HEK293T (cell line): Measurements from ENCODE around the gene RNF213.

Experiments
- CTCF ChIA-PET: fragments of 350-600 bp; formaldehyde crosslinking; extraction: SDS; loops from one replicate; lab custom pipeline; 2021; ENCODE audit warnings: antibody characterized with exemption, inconsistent platforms; lab: Yijun Ruan, JAX
- POLR2A ChIA-PET: fragments of 350-600 bp; formaldehyde crosslinking; extraction: SDS; loops from one replicate; lab custom pipeline; 2020; ENCODE audit warnings: antibody characterized with exemption, inconsistent platforms; lab: Yijun Ruan, JAX
- DNase-seq: peaks from one replicate; pipeline ENCODE4 v3.0.0; 2012; ENCODE audit warnings: mixed read lengths; ENCODE audit errors: extremely low spot score
- ARNT ChIP-seq: fragments of 450-650 bp; IDR thresholded peaks from 2 replicates; pipeline ENCODE4 v1.6.1; 2017; ENCODE audit warnings: mild to moderate bottlenecking
- BHLHE40 ChIP-seq: fragments of 450-650 bp; IDR thresholded peaks from 2 replicates; pipeline ENCODE4 v1.6.1; 2016; ENCODE audit warnings: mild to moderate bottlenecking, moderate library complexity, borderline replicate concordance
- CTBP1 ChIP-seq: fragments of 450-650 bp; IDR thresholded peaks from 2 replicates; pipeline ENCODE4 v1.6.1; 2016; ENCODE audit warnings: borderline replicate concordance
- FOXA1 ChIP-seq: fragments of 450-650 bp; IDR thresholded peaks from 2 replicates; pipeline ENCODE4 v1.6.1; 2016; ENCODE audit warnings: mild to moderate bottlenecking
- FOXK2 ChIP-seq: fragments of 450-650 bp; IDR thresholded peaks from 2 replicates; pipeline ENCODE4 v1.6.1; 2016; ENCODE audit warnings: mild to moderate bottlenecking
- FOXM1 ChIP-seq: fragments of 450-650 bp; IDR thresholded peaks from 2 replicates; pipeline ENCODE4 v1.6.1; 2017; ENCODE audit warnings: mild to moderate bottlenecking, borderline replicate concordance
- HDGF ChIP-seq: fragments of 450-650 bp; IDR thresholded peaks from 2 replicates; pipeline ENCODE4 v1.6.1; 2017; ENCODE audit warnings: antibody characterized with exemption, borderline replicate concordance
- L3MBTL2 ChIP-seq: fragments of 450-650 bp; conservative IDR thresholded peaks from 2 replicates; pipeline ENCODE4 v1.6.1; 2016; ENCODE audit warnings: mild to moderate bottlenecking
- LEF1 ChIP-seq: fragments of 450-650 bp; IDR thresholded peaks from 2 replicates; pipeline ENCODE4 v1.6.1; 2017; ENCODE audit warnings: mild to moderate bottlenecking, borderline replicate concordance
- NFRKB ChIP-seq: fragments of 450-650 bp; IDR thresholded peaks from 2 replicates; pipeline ENCODE4 v1.6.1; 2016; ENCODE audit warnings: mild to moderate bottlenecking, moderate library complexity
- SP1 ChIP-seq: fragments of 450-650 bp; IDR thresholded peaks from 2 replicates; pipeline ENCODE4 v1.6.1; 2017
- SUZ12 ChIP-seq: fragments of 450-650 bp; IDR thresholded peaks from 2 replicates; pipeline ENCODE4 v1.6.1; 2016; ENCODE audit warnings: mild to moderate bottlenecking
- TARDBP ChIP-seq: fragments of 450-650 bp; IDR thresholded peaks from 2 replicates; pipeline ENCODE4 v1.6.1; 2016
- ZNF384 ChIP-seq: fragments of 450-650 bp; IDR thresholded peaks from 2 replicates; pipeline ENCODE4 v1.6.1; 2016
- TF ChIP-seq, protein P1 (sequence below): fragments of 450-650 bp; IDR thresholded peaks from 2 replicates; pipeline ENCODE4 v1.6.1; 2016

RNF213 gene

GRCh38 chr17:80220054-80220735 lies 40.5 kb upstream of the RNF213 start, which contains the start of the genes SGSH and SLC26A11:
Gene SGSH (minus strand): TSS chr17:80220333. CDS start chr17:80220313, 20 bp downstream.
Gene SLC26A11 (plus strand): TSS chr17:80220427. CDS start chr17:80221561, 1,134 bp downstream.
- ChIA-PET CTCF (no interaction called here), POLR2A (interaction anchor here (0.8 to 1.4 kb wide), 7 partner anchors 9 to 119 kb away, joined by 3 to 6 read pairs (median 4); partner anchors contain the start of gene GAA)
- TF ChIP-seq ARNT, result no peak
- TF ChIP-seq BHLHE40, result no peak
- peak; percentile 98 for DNase-seq

DNA sequence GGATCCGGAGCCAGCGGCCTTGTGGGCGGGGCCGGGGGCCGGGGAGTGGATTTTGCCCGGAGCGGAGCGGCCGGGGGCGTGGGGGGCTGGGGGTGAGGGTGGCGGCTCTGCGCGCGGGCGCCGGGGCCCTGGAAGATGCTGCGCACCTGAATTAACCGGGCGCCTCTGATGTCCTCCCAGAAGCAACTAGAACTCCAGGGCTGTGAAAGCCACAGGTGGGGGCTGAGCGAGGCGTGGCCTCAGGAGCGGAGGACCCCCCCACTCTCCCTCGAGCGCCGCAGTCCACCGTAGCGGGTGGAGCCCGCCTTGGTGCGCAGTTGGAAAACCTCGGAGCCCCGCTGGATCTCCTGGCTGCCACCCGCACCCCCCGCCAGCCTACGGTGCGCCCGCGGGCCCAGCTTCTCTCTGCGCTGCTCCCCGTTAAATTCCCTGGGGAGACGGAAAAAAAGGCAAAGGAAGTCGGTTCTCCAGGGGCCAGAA lies 39.9 kb upstream of the RNF213 start:
- POLR2A ChIA-PET, result interaction anchor here (0.8 to 1.4 kb wide), 7 partner anchors 9 to 119 kb away, joined by 3 to 6 read pairs (median 4); partner anchors contain the start of gene GAA
- CTCF ChIA-PET, result no interaction called here
- DNase-seq, result peak; percentile 57
- TF ChIP-seq FOXM1, result no peak
- no peak for TF ChIP-seq FOXK2

DNA sequence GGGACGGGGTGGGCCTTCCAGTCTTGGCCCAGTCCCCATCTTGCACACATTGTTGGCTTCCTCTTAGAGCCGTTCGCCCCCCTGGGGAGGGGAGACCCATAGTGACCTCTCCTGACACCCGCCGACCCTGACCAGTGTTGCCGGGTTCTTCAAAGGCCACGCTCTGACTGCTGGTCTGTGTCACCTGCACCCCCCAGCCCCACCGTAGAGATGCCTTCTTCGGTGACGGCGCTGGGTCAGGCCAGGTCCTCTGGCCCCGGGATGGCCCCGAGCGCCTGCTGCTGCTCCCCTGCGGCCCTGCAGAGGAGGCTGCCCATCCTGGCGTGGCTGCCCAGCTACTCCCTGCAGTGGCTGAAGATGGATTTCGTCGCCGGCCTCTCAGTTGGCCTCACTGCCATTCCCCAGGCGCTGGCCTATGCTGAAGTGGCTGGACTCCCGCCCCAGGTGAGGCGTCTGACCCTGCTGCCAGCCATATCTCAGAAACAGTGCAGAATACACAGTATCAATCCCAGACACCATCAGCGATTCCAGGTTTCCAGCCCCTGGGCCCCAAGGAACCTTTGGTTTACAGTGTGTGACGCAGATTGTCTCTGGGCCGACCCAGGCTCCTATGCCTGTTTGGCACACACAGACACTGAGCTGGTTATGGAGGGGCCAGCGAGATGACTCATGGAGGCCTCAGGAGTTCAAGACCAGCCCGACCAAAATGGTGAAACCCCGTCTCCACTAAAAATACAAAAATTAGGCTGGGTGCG lies 39.1 kb upstream of the RNF213 start:
- DNase-seq, result no peak
- ChIA-PET POLR2A (interaction anchor here (1.4 kb wide), 1 partner anchor 73 kb away, joined by 4 read pairs; no protein-coding TSS in a partner anchor), CTCF (no interaction called here)
- TF ChIP-seq HDGF (no peak), FOXK2 (no peak), ZNF384 (no peak), SUZ12 (no peak), TARDBP (no peak), ARNT (no peak), NFRKB (no peak), L3MBTL2 (no peak), FOXM1 (no peak), BHLHE40 (no peak), CTBP1 (no peak), SP1 (no peak)
- TF ChIP-seq, protein P1, sequence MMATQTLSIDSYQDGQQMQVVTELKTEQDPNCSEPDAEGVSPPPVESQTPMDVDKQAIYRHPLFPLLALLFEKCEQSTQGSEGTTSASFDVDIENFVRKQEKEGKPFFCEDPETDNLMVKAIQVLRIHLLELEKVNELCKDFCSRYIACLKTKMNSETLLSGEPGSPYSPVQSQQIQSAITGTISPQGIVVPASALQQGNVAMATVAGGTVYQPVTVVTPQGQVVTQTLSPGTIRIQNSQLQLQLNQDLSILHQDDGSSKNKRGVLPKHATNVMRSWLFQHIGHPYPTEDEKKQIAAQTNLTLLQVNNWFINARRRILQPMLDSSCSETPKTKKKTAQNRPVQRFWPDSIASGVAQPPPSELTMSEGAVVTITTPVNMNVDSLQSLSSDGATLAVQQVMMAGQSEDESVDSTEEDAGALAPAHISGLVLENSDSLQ, result no peak

- ChIA-PET POLR2A (no interaction called here), CTCF (no interaction called here)
- no peak for TF ChIP-seq NFRKB
- no peak for TF ChIP-seq TARDBP
- no peak for TF ChIP-seq FOXM1
- TF ChIP-seq ARNT, result no peak
- TF ChIP-seq SUZ12, result no peak
- no peak for DNase-seq
These were observed 38.1 kb upstream of the RNF213 start for GRCh38 chr17:80222376-80223141.

DNA sequence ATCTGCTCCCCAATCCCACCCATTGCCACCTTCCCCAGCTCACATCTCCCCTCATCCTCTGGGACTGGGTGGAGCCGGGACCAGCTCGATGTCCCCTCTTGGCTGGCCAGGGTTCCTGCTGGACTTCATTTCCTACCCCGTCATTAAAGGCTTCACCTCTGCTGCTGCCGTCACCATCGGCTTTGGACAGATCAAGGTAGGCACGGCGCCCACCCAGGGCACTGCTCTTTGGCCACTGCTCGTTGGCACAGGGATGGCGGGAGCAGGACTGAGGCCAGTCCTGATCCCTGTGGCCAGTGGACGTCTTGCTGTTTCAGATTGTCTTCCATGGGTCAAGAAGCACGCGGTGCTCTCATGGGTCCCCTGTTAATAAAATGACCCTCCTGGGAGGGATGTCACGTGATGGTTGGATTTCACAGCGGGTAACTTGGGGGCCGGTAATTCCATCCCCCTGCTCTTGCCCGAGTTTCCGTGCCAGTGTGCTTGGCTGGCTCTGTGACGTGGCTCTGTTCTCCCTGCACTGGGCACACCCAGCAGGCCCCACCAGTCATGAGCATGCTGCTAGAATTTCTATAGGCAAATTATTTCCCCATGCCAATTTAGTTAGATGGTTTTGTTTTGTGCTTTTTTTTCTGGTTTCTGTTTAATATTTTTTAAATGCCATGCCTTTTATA lies 37.4 kb upstream of the RNF213 start:
- ChIA-PET CTCF (no interaction called here), POLR2A (no interaction called here)
- no peak for TF ChIP-seq SUZ12
- TF ChIP-seq SP1, result no peak
- no peak for TF ChIP-seq NFRKB
- no peak for TF ChIP-seq FOXM1
- DNase-seq, result no peak

DNA sequence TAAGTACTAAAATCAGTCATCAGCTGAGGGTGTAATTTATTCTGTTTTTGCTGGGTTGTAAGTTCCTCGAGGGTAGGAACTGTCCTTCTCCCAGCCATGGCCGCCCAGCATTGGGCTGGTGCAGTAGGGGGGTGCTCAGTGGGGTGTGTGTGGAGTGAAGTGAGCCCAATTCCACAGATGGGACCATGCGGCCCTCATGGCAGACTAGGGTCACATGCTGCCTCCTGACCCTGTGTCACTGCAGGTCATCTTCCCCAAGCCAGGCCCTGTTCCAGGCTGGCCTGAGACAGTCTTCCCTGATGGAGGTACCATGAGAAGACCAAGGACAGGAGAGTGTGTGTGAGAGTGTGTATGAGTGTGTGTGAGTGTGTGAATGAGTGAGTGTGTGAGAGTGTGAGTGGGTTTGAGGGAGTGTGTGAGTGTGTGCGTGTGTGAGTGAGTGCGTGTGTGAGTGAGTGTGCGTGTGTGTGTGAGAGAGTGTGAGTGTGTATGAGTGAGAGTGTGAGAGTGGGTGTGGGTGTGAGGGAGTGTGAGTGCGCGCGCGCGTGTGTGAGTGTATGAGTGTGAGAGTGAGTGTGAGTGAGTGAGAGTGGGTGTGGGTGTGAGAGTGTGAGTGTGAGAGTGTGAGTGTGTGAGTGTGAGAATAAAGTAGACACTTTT lies 36.7 kb upstream of the RNF213 start:
- POLR2A ChIA-PET, result no interaction called here
- no peak for DNase-seq
- TF ChIP-seq SUZ12 (no peak), HDGF (no peak), TARDBP (peak; percentile 64; the same call in 1 of the 2 replicates), CTBP1 (no peak), LEF1 (no peak), FOXA1 (no peak)
- TF ChIP-seq, protein P1, result no peak
- CTCF ChIA-PET, result no interaction called here
